HG03342 (cell line): Measurements from ENCODE around the gene ANAPC2.

Experiments
- ATAC-seq: cut with Tn5 transposase; IDR thresholded peaks from one replicate; pipeline ENCODE4 v1.9.1; 2021; ENCODE audit warnings: mild to moderate bottlenecking, moderate library complexity; ENCODE audit not compliant: unreplicated experiment

ANAPC2 gene

GRCh38 chr9:137178201-137178938, 10.0 kb downstream of the ANAPC2 start:
- ATAC-seq = no peak

- no peak for ATAC-seq
These were observed 11.8 kb downstream of the ANAPC2 start for GRCh38 chr9:137176302-137177182.

GRCh38 chr9:137175345-137175961, 12.9 kb downstream of the ANAPC2 start:
- no peak for ATAC-seq

- ATAC-seq = no peak
These were observed 13.6 kb downstream of the ANAPC2 start for GRCh38 chr9:137174722-137175293.

GRCh38 chr9:137173796-137174664, 14.3 kb downstream of the ANAPC2 start:
- ATAC-seq = no peak

- ATAC-seq = no peak
These were observed 15.2 kb downstream of the ANAPC2 start for GRCh38 chr9:137172901-137173795.

GRCh38 chr9:137171149-137171900, 17.0 kb downstream of the ANAPC2 start:
- no peak for ATAC-seq

GRCh38 chr9:137170486-137171148, 17.7 kb downstream of the ANAPC2 start:
- no peak for ATAC-seq

- no peak for ATAC-seq
These were observed 18.4 kb downstream of the ANAPC2 start, which contains the start of gene LRRC26 for GRCh38 chr9:137169896-137170358. TSS of gene LRRC26 (minus strand) at chr9:137170051. CDS start at chr9:137169943, 108 bp downstream.

GRCh38 chr9:137168904-137169856, 19.2 kb downstream of the ANAPC2 start:
- ATAC-seq = no peak

- ATAC-seq = no peak
These were observed 19.8 kb downstream of the ANAPC2 start for GRCh38 chr9:137168573-137168903.

- no peak for ATAC-seq
These were observed 20.4 kb downstream of the ANAPC2 start for GRCh38 chr9:137167747-137168572.

- no peak for ATAC-seq
These were observed 21.0 kb downstream of the ANAPC2 start for GRCh38 chr9:137167277-137167746.

GRCh38 chr9:137166380-137167229, 21.8 kb downstream of the ANAPC2 start:
- no peak for ATAC-seq
